Measurements from ENCODE around the gene KIAA0513.

KIAA0513 gene

DNA sequence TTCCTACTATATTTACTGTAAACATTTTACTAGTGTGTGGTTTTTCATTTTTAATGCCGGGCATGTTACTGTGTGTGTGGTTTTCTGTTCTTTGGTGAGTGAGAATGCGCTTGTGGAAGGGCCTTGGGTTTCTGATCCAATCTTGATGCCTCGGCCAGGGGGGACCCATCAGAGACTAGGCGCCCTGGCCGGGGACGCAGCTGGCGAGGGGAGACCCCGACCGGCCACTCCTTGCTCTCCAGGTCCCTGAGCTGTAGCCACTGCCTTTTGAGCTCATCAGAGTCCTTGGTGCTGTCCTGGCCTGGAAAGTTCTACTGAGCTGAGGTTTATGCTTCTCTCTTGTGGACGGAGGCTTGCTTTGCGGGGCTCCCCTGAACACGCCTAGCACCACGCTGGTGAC is 37.5 kb downstream of the KIAA0513 start:
- TF ChIP-seq, protein P1, sequence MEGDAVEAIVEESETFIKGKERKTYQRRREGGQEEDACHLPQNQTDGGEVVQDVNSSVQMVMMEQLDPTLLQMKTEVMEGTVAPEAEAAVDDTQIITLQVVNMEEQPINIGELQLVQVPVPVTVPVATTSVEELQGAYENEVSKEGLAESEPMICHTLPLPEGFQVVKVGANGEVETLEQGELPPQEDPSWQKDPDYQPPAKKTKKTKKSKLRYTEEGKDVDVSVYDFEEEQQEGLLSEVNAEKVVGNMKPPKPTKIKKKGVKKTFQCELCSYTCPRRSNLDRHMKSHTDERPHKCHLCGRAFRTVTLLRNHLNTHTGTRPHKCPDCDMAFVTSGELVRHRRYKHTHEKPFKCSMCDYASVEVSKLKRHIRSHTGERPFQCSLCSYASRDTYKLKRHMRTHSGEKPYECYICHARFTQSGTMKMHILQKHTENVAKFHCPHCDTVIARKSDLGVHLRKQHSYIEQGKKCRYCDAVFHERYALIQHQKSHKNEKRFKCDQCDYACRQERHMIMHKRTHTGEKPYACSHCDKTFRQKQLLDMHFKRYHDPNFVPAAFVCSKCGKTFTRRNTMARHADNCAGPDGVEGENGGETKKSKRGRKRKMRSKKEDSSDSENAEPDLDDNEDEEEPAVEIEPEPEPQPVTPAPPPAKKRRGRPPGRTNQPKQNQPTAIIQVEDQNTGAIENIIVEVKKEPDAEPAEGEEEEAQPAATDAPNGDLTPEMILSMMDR (IDR thresholded peaks at IDR 0.05), result no peak
- Histone ChIP-seq H3K9ac (no peak overlapping the region), H3K27me3 (ENCODE audit: control insufficient read depth, insufficient read depth, low read length) (no peaks in the 10 kb centered on the region), H3K36me3 (ENCODE audit: control insufficient read depth, insufficient read depth, low read length) (no peaks in the 10 kb centered on the region), H2AFZ (no peak overlapping the region), H3K27ac (no peak overlapping the region), H3K79me2 (no peaks in the 10 kb centered on the region), H3K4me3 (ENCODE audit: low read depth, low read length) (no peak overlapping the region), H3K4me2 (ENCODE audit: low read length) (no peak overlapping the region), H3K4me1 (no peaks in the 10 kb centered on the region), H3K9me3 (ENCODE audit: control insufficient read depth, low read length) (no peaks in the 10 kb centered on the region)

DNA sequence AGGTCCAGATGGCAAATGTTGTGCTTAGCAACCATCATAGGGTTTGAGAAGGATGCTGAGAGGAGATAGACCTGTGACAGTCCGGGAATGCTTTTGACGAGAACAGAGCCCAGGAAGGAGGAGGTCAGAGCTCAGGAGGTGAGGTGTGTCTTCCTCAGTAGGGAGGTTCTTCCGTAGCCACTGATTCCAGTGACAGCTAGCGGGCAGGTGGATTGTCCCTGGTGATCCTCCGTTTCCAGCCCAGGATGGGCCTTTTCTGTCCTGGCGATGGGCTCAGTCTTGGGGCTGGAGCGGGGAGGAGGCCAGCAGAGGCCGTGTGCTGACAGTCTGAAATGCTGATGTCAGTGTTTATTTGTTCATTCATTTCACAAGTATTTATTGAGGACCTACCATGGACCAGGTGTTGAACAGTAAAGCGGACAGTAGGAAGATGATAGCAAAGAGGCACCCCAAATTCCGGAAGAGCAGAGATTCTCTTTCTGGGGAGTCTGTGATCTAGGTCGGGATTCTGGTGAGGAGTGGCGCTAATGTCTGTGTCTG is 38.8 kb downstream of the KIAA0513 start:
- H3K27ac ChIP-seq, result no peak overlapping the region
- H3K9ac ChIP-seq, result no peak overlapping the region
- TF ChIP-seq, protein P1 (IDR thresholded peaks at IDR 0.05), result no peak
- H3K9me3 ChIP-seq (ENCODE audit: control insufficient read depth, low read length), result no peaks in the 10 kb centered on the region
- H3K36me3 ChIP-seq (ENCODE audit: control insufficient read depth, insufficient read depth, low read length), result no peaks in the 10 kb centered on the region
- no peak overlapping the region for H3K4me2 ChIP-seq (ENCODE audit: low read length)
- H3K79me2 ChIP-seq, result no peaks in the 10 kb centered on the region
- no peak overlapping the region for H2AFZ ChIP-seq
- no peak overlapping the region for H3K4me3 ChIP-seq (ENCODE audit: low read depth, low read length)
- H3K27me3 ChIP-seq (ENCODE audit: control insufficient read depth, insufficient read depth, low read length), result no peaks in the 10 kb centered on the region
- H3K4me1 ChIP-seq, result no peaks in the 10 kb centered on the region

DNA sequence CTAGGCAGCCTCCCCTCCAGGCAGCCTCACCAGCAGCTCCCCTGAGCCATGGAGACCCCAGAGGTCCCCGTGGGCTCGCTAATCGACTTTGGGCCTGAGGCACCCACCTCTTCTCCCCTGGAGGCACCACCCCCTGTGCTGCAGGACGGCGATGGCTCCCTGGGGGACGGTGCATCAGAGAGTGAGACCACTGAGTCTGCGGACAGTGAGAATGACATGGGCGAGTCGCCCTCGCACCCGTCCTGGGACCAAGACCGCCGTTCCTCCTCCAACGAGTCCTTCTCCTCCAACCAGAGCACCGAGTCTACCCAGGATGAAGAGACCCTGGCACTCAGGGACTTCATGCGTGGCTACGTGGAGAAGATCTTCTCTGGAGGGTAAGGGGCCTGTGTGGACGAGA is 39.4 kb downstream of the KIAA0513 start:
- Histone ChIP-seq H3K9ac (no peak overlapping the region), H3K4me2 (ENCODE audit: low read length) (no peak overlapping the region), H3K4me3 (ENCODE audit: low read depth, low read length) (no peak overlapping the region), H3K36me3 (ENCODE audit: control insufficient read depth, insufficient read depth, low read length) (no peaks in the 10 kb centered on the region), H3K4me1 (no peaks in the 10 kb centered on the region), H2AFZ (no peak overlapping the region), H3K27me3 (ENCODE audit: control insufficient read depth, insufficient read depth, low read length) (no peaks in the 10 kb centered on the region), H3K9me3 (ENCODE audit: control insufficient read depth, low read length) (no peaks in the 10 kb centered on the region), H3K79me2 (no peaks in the 10 kb centered on the region), H3K27ac (no peak overlapping the region)
- TF ChIP-seq, protein P1 (IDR thresholded peaks at IDR 0.05), result no peak

DNA sequence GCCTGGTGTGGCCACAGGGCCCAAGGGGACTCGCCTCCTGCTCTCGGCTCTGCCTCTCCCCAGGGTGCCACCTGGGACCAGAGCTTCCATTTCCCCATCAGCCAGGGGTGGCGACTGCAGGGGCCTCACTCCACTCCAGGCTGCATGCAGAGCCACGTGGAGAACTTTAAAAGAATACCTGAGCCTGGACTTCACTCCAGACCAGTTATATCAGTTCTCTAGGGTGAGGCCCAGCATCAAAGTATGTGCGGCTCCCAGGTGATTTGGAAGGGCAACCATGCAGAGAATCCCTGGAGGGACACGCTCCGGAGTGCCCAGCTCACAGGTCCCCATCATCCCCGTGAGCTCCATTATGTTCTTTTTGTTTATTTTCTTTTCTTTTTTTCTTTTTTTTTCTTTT is 39.8 kb downstream of the KIAA0513 start:
- no peaks in the 10 kb centered on the region for H3K9me3 ChIP-seq (ENCODE audit: control insufficient read depth, low read length)
- no peaks in the 10 kb centered on the region for H3K27me3 ChIP-seq (ENCODE audit: control insufficient read depth, insufficient read depth, low read length)
- H3K9ac ChIP-seq, result no peak overlapping the region
- no peak overlapping the region for H2AFZ ChIP-seq
- H3K4me1 ChIP-seq, result no peaks in the 10 kb centered on the region
- no peaks in the 10 kb centered on the region for H3K36me3 ChIP-seq (ENCODE audit: control insufficient read depth, insufficient read depth, low read length)
- H3K27ac ChIP-seq, result no peak overlapping the region
- TF ChIP-seq, protein P1 (IDR thresholded peaks at IDR 0.05), result no peak
- no peaks in the 10 kb centered on the region for H3K79me2 ChIP-seq
- no peak overlapping the region for H3K4me2 ChIP-seq (ENCODE audit: low read length)
- no peak overlapping the region for H3K4me3 ChIP-seq (ENCODE audit: low read depth, low read length)

DNA sequence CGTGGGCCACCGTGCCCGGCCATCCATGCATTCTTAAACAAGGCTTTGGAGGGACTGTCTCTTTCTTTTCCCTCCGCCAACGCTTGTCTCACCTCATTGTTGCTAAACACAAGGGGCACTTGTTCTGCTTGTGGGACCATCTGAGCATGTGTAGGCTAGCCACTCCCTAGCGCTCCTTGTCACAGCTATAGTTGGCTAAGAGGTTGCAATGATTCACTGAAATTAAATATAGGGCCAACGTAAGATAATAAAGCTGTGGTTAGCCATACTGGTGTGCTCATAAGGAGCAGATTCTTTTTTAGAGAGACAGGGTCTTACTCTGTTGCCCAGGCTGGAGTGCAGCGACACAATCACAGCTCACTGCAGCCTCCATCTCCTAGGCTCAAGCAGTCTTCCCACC is 41.2 kb downstream of the KIAA0513 start:
- Histone ChIP-seq H3K36me3 (ENCODE audit: control insufficient read depth, insufficient read depth, low read length) (no peaks in the 10 kb centered on the region), H3K9ac (no peak overlapping the region), H3K9me3 (ENCODE audit: control insufficient read depth, low read length) (no peaks in the 10 kb centered on the region), H3K79me2 (no peaks in the 10 kb centered on the region), H3K27me3 (ENCODE audit: control insufficient read depth, insufficient read depth, low read length) (no peaks in the 10 kb centered on the region), H3K4me3 (ENCODE audit: low read depth, low read length) (no peak overlapping the region), H2AFZ (no peak overlapping the region), H3K27ac (no peak overlapping the region), H3K4me2 (ENCODE audit: low read length) (no peak overlapping the region), H3K4me1 (no peaks in the 10 kb centered on the region)
- TF ChIP-seq, protein P1 (IDR thresholded peaks at IDR 0.05), result no peak
